Measurements from ENCODE around the gene ZCCHC18. TPM values are rescaled to one million over a fixed set of nuclear protein-coding genes. Genes with fewer than 3 reads are reported as not detected.
"Not testable (repeated sequence)": the region's sequence is repeated elsewhere in the genome, so short reads cannot be mapped to it uniquely, and the experiment has no call there.

The ZCCHC18 gene
- total RNA-seq, 1 experiment from 2014 or later = 1.5 TPM

GRCh38 chrX:104075778-104076445 lies 36.4 kb upstream of the ZCCHC18 start, which contains the start of gene TMSB15C:
Gene TMSB15C (minus strand): TSS chrX:104076236.
- not testable (repeated sequence) for H3K4me2 ChIP-seq (ENCODE audit: insufficient read depth, insufficient read length, low read length)

GRCh38 chrX:104077854-104078253 lies 34.5 kb upstream of the ZCCHC18 start:
- not testable (repeated sequence) for H3K79me1 ChIP-seq (ENCODE audit: insufficient read depth, low read depth, low read length, poor library complexity, severe bottlenecking); H4K91ac ChIP-seq (ENCODE audit: insufficient read length, low read depth, low read length); H3K4me2 ChIP-seq (ENCODE audit: insufficient read depth, insufficient read length, low read length); H2AK5ac ChIP-seq (ENCODE audit: insufficient read length, low read length); H2BK20ac ChIP-seq (ENCODE audit: low read depth, low read length, poor library complexity, severe bottlenecking); H2BK120ac ChIP-seq (ENCODE audit: low read depth, low read length, poor library complexity, severe bottlenecking); H3K9ac ChIP-seq (ENCODE audit: extremely low read depth, insufficient read length, low read length); H3K14ac ChIP-seq (ENCODE audit: insufficient read depth, low read length); H4K20me1 ChIP-seq (ENCODE audit: control insufficient read depth, insufficient read depth, insufficient read length); H3K4me3 Mint-ChIP-seq; H3K9me3 ChIP-seq (ENCODE audit: control insufficient read depth, low read depth, low read length); H3K27me3 ChIP-seq (ENCODE audit: insufficient read depth, low read length); DNase-seq; H3K9me3 Mint-ChIP-seq; H3K27ac Mint-ChIP-seq; H3K4me1 Mint-ChIP-seq; H4K8ac ChIP-seq (replicated peaks; ENCODE audit: insufficient read length, low read depth, low read length); H3K27ac ChIP-seq (ENCODE audit: insufficient read length, low read depth, low read length); H3K23me2 ChIP-seq (ENCODE audit: insufficient read length, low read depth, low read length, poor library complexity, severe bottlenecking); H4K5ac ChIP-seq (ENCODE audit: insufficient read length, low read depth, low read length); H3K4me1 ChIP-seq (ENCODE audit: insufficient read depth, low read length); H2BK15ac ChIP-seq (ENCODE audit: low read depth, low read length); H3K56ac ChIP-seq (ENCODE audit: insufficient read length, low read depth, low read length); H3K27me3 Mint-ChIP-seq (ENCODE audit: low read depth); H2BK5ac ChIP-seq (ENCODE audit: insufficient read length, low read length); H3T11ph ChIP-seq (ENCODE audit: low read length); H3K18ac ChIP-seq (ENCODE audit: insufficient read length, low read depth, low read length); H3K4ac ChIP-seq (ENCODE audit: low read depth, low read length); H3K23ac ChIP-seq (ENCODE audit: insufficient read length, low read depth, low read length); H2BK12ac ChIP-seq (ENCODE audit: insufficient read length, low read depth, low read length); H3K79me2 ChIP-seq (ENCODE audit: insufficient read depth, low read length); H3K36me3 Mint-ChIP-seq (ENCODE audit: insufficient read depth in 1 of 3, low read depth in 3 of 3); H2AFZ ChIP-seq (ENCODE audit: low read length)
- no CpG with 5 or more reads among the region's 6 CpGs for WGBS (ENCODE audit: extremely low coverage, insufficient read length, low lambda C conversion rate)

More at GRCh38 chrX:104075778-104076445, 36.4 kb upstream of the ZCCHC18 start, which contains the start of gene TMSB15C:
- not testable (repeated sequence) for H4K8ac ChIP-seq (replicated peaks; ENCODE audit: insufficient read length, low read depth, low read length); H3K4ac ChIP-seq (ENCODE audit: low read depth, low read length); H2BK15ac ChIP-seq (ENCODE audit: low read depth, low read length); H2BK120ac ChIP-seq (ENCODE audit: low read depth, low read length, poor library complexity, severe bottlenecking); H3K27ac ChIP-seq (ENCODE audit: insufficient read length, low read depth, low read length); H4K91ac ChIP-seq (ENCODE audit: insufficient read length, low read depth, low read length); H3K36me3 Mint-ChIP-seq (ENCODE audit: insufficient read depth in 1 of 3, low read depth in 3 of 3); H3K23ac ChIP-seq (ENCODE audit: insufficient read length, low read depth, low read length); DNase-seq; H3K9me3 Mint-ChIP-seq; H2BK20ac ChIP-seq (ENCODE audit: low read depth, low read length, poor library complexity, severe bottlenecking); H2BK12ac ChIP-seq (ENCODE audit: insufficient read length, low read depth, low read length); H3K27me3 Mint-ChIP-seq (ENCODE audit: low read depth); H3K79me1 ChIP-seq (ENCODE audit: insufficient read depth, low read depth, low read length, poor library complexity, severe bottlenecking); H3K79me2 ChIP-seq (ENCODE audit: insufficient read depth, low read length); H3K4me1 Mint-ChIP-seq; H3K27ac Mint-ChIP-seq; H2BK5ac ChIP-seq (ENCODE audit: insufficient read length, low read length); H3K23me2 ChIP-seq (ENCODE audit: insufficient read length, low read depth, low read length, poor library complexity, severe bottlenecking); H2AK5ac ChIP-seq (ENCODE audit: insufficient read length, low read length); H3K56ac ChIP-seq (ENCODE audit: insufficient read length, low read depth, low read length); H3K9ac ChIP-seq (ENCODE audit: extremely low read depth, insufficient read length, low read length); H3K14ac ChIP-seq (ENCODE audit: insufficient read depth, low read length); H4K20me1 ChIP-seq (ENCODE audit: control insufficient read depth, insufficient read depth, insufficient read length); H3T11ph ChIP-seq (ENCODE audit: low read length); H3K18ac ChIP-seq (ENCODE audit: insufficient read length, low read depth, low read length); H4K5ac ChIP-seq (ENCODE audit: insufficient read length, low read depth, low read length); H3K9me3 ChIP-seq (ENCODE audit: control insufficient read depth, low read depth, low read length); H3K27me3 ChIP-seq (ENCODE audit: insufficient read depth, low read length); H3K4me1 ChIP-seq (ENCODE audit: insufficient read depth, low read length); H2AFZ ChIP-seq (ENCODE audit: low read length); H3K4me3 Mint-ChIP-seq
- no CpG with 5 or more reads among the region's 46 CpGs for WGBS (ENCODE audit: extremely low coverage, insufficient read length, low lambda C conversion rate)
